Liver (tissue), 3 donors: ENCODE measurements around the gene POLD3.

Source experiments
- GABPA ChIP-seq, 2 donors: IDR thresholded peaks in 1 of 2; conservative IDR thresholded peaks in 1 of 2; 2 replicates each; pipeline ENCODE4 v1.6.1; 2016; ENCODE audit warnings: antibody characterized with exemption in 2 of 2, mild to moderate bottlenecking in 1 of 2, moderate library complexity in 1 of 2
- TF ChIP-seq, protein P1 (sequence below): fragments of 150-350 bp; IDR thresholded peaks from 2 replicates; pipeline ENCODE4 v1.5.1; 2017; ENCODE audit warnings: improper control_type of control experiment, low read depth, low read length; ENCODE audit not compliant: missing input control
- donor health status: healthy.
- donor health status: healthy.

DNA sequence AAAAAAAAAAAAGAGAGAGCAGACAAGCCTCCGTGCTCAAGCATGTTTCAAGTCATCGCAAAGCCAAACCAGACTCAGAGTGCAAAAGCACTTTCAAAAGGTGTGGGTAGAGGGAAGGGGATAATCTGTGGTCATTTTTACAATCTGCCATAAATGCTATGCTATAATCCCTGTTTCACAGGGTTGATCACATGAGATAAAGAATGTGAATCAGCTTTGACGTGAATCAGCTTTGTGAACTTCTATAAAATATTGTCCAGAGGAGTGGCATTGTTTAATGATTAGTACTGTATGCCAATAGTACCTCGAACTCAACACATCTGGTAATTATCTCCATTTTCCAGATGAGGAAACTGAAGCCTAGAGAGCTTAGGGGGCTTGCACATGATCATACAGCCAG is 20.0 kb upstream of the POLD3 start:
- TF ChIP-seq, protein P1, sequence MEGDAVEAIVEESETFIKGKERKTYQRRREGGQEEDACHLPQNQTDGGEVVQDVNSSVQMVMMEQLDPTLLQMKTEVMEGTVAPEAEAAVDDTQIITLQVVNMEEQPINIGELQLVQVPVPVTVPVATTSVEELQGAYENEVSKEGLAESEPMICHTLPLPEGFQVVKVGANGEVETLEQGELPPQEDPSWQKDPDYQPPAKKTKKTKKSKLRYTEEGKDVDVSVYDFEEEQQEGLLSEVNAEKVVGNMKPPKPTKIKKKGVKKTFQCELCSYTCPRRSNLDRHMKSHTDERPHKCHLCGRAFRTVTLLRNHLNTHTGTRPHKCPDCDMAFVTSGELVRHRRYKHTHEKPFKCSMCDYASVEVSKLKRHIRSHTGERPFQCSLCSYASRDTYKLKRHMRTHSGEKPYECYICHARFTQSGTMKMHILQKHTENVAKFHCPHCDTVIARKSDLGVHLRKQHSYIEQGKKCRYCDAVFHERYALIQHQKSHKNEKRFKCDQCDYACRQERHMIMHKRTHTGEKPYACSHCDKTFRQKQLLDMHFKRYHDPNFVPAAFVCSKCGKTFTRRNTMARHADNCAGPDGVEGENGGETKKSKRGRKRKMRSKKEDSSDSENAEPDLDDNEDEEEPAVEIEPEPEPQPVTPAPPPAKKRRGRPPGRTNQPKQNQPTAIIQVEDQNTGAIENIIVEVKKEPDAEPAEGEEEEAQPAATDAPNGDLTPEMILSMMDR = no peak
- TF ChIP-seq GABPA (IDR thresholded peaks at IDR 0.05 in 1 of 2, conservative IDR thresholded peaks at IDR 0.05 in 1 of 2) = no peak
